HG02938 (cell line): ENCODE data around the gene TXNIP.

Source experiments
- ATAC-seq: cut with Tn5 transposase; IDR thresholded peaks from one replicate; pipeline ENCODE4 v1.9.1; 2021; ENCODE audit warnings: mild to moderate bottlenecking, moderate library complexity; ENCODE audit not compliant: unreplicated experiment

TXNIP gene

DNA sequence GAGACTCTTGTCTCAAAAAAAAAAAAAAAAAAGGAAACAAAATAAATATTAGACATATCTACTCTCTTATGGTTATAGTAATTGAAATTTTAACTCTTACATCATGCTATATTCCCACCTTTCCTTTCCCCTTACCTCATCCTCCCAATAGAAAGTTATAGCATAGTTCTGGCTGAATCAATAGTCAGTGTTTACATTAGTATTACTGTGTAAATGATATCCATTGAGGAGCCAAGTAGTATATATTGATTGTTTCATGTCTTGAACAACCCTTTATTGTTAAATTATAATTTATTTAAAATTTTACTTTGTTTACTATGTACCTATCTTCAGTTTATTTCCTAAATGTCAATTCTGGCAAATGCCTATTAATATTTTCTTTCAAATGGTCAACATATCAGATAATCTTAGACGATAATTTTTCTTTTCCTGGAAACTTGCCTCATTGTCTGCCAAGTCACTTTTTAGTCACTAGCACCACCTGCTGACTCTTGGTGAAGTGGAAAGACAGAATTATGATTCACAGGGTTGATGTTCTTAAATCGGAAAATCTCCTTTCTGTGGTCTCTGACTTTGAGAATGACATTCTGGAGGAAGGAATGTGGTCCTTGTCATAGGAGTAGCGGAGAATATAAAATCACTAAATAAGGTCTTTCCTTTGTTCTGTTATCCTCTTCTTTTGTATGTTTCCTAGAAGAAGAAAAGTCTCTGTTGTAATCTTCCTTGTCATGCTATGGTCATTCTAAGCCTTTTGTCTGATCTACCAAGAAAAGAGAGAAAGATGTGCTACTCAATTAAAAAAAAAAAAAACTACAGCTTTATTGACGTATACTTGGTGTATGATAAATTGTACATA is 16.6 kb upstream of the TXNIP start:
- no peak for ATAC-seq

- no peak for ATAC-seq
Observed at GRCh38 chr1:146010126-146010738, 13.9 kb upstream of the TXNIP start.

DNA sequence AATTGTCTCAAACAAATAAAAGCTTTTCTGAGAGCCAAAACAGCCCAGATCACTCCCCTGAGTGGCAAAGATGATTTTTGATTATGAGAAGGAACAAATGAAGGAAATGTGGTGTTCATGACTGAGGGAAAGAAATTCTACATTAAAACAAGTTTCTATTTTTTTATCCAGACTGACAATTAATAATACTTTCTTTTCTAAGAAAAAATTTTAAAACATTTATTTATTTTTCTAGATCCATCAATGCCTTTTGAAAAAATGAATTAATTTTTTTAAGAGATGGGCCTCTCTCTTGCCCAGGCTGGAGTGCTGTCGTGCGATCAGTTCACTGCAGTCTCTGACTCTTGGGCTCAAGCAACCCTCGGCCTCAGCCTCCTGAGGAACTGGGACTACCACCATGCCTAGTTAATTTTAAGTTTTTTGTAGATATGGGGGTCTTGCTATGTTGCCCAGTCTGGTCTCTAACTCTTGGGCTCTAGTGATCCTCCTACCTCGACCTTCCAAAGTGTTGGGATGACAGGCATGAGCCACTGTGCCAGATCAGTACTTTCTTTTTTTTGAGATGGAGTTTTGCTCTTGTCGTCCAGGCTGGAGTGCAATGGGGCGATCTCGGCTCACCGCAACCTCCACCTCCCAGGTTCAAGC is 11.2 kb upstream of the TXNIP start:
- no peak for ATAC-seq

GRCh38 chr1:146001709-146002108 is 5.3 kb upstream of the TXNIP start:
- ATAC-seq: no peak

DNA sequence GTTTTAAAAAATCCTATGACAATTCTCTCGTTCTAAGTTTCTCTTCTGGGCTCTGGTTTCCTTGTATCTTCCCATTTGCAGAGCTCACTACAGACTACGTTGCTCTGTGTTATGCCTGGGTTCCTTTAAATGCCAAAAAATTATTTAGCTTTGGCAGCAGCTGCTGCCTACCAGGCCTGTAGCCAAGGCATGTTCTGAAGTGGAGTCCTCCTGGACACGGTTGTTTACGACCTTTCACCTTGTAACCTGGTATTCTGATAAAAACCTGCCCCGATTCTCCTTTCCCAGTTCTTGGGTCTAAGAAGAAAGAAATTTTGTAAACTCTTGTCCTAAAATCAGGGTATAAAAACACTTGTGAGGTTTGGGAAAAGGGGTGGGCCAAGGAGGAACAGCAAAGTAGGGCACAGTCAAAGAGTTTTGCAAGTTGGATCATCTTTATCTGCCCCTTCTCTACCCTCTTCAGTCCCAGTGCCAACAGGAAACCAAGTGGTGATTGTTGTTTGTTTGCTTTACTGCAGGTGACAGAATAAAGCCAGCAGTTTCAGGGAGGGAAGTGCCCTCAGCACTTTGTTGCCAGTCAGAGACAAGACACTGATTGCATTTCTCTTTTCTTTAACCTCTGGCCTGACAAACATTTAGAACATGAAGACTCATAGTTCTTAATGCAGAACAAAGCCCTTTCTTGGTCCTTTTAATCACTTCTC is 3.1 kb upstream of the TXNIP start:
- no peak for ATAC-seq

DNA sequence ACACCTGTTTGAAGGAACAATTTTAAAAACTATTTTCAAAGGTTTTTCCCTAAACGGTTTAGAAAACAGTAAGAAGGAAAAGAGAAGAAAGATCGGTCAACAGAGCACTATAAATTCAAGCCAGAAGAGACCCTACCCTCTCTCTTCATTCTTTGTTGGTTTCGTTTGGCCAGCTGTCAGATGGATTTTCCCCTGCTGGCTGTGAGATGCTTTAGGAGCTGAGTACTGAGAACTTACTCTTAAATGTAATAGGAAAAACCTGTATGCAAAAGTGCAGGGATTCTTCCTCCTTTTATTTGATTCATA is 1.3 kb upstream of the TXNIP start:
- no peak for ATAC-seq

DNA sequence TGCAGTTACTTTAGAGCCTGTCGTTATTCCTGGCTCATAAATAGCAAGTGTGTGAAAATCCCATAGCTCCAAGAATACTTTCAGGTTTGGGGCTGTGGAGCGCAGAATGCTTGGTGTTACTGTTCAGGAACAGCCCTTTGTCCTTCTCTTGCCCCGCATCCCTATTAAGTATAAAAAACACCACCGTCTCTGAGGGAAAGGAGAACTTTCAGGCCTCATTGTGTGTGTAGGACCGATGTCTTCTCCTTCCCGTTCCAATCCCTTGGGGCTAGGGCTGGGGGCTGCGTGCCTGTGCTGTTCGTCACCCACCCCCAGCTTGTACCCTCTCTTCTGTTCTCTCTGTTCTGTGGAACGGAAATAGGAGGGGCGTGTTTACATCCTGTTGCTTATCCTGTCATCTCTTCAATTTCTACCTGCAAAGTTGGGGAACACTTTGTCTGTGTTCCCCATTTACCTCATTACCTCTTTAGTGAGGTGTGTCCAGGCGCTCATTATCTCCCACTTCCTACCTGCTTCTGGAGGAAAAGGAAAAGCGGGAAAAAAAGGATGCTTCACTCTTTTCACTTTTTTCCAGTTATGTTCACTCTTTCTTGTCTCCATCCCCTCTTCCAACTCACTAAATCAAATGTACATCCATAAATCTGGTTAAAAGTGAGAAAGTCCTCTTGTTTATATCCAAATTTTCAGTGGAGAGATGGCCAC is 788 bp upstream of the TXNIP start:
- peak; percentile 34 for ATAC-seq

DNA sequence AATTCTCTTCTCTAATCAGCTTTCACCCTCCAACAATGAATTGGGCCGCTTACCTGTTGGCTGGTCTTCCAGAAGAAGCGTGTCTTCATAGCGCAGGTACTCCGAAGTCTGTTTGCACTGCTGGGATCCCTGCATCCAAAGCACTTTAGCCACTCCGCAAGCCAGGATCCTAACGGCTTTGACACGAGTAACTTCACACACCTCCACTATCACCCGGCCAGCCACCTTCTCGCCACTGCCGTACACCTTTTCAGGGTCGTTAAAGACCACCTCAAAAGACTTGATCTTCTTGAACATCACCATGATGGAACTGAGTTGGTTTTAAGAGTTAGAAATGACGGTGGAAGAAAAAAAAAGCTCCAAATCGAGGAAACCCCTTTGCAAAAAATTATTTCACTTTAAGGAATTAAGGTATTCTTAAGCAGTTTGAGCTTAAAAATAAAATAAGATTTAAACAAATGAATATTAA is 381 bp downstream of the TXNIP start:
- ATAC-seq: no peak

DNA sequence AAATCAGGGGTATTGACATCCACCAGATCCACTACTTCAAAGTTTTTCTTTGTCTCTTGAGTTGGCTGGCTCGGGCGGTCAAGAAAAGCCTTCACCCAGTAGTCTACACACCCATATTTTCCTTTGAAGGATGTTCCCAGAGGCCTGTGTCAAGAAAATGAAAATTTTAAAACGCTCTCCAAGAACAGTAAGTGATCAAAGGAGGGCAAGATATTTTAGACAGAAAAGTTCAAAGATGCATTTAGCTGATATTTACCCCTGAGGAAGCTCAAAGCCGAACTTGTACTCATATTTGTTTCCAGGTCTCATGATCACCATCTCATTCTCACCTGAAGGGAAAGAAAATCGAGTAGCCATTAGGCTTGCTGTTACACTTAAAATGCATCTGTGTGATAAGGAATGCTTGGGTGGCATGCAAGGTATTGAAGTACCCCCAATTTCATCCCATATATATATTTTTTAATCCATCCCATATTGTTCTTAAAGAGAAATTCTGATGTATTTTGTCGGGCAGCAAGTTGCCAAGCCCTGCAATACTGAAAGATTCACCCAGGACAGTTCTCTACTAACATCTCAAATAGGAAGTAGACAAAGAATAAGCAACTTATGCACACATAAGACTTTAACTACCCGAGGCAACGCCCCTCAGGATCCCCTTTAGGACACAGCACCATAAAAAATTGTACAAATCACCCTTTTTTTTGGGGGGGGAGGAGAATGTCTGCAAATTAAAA is 1.1 kb downstream of the TXNIP start:
- no peak for ATAC-seq

DNA sequence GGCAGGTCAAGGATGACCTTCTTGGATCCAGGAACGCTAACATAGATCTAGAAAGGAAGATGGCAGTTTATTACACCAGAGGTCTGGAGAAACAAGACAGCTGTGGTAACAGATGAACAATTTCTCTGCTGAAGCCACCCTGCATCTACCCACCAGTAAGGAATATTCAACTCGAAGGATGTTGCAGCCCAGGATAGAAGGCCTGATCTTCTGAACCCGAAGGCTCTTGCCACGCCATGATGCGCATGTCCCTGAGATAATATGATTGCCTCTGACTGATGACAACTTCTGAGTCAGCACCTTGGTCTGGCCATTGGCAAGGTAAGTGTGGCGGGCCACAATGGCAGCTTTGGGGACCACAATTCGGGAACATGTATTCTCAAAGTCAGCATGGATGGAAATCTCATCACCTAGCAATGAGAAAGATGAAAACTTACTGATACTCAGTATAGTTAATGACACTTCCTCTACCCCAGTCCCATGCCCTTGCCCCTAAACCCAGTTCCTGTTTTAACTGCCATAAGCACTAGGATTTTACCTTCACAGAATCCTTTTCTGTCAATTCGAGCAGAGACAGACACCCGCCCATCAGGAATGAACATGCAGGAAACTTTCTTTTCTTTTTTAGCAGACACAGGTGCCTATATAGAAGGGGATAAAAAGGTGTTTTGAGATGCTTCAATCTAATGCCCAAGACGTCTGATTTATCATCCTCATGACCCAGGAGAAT is 1.8 kb downstream of the TXNIP start:
- ATAC-seq: no peak

DNA sequence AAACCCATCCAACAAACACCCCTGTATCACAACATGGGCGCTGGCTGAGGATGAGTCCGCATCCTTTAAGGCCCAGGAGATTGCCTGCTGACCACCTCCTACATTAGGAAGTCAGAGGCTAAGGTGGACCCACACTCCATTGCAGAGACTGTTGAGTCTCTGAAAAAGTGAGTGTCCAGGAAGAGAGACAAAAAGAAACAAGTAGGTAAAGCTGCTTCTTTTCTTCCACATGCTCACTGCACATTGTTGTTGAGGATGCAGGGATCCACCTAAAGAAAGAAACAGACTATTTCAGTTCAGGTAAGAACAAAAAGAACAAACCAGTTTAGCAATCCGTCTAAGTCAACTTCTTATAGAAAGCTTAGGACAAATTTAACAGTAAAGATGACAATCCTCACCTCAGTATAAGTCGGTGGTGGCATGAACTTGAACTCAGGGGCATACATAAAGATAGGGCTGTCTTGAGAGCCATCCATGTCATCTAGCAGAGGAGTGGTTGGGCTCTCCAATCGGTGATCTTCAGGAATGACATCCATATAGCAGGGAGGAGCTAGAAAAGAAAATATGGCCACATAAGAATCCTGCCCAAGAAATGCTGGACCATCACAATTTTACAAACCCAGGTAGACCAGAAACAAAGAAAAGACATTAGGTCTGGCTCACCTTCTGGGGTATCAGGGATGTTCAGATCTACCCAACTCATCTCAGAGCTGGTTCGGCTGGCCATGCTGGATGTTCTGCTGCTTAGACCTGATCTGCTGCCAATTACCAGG is 2.6 kb downstream of the TXNIP start:
- no peak for ATAC-seq

DNA sequence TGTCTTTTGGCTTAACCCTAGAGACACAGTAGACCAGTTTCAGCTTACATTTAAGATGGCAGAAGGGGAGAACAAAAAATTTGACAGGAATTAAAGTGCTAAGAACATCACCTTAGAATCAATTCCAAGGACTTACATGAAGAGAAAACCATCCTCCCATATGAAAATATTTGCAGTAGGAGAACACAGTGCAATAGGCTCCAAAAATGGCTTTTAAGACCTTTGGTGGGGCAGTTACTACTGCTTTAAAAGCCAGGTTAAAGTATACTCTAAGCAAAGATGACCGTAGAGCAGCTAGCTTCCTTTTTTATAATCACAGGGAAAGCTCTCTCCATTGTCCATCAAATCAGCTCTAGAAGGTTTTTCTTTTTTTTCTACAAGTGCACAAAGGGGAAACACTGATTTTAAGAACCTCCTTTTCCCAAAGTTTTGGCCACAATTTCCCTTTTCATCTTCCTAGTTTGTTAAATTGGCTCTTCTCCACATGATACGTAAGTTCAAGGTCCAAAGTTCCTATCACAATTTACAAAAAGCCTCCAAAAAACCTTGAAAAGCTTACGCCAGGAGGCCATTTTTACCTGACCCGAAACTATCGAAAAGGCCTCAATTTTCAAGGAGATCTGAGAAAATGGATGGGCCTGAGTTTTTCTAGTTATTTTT is 3.3 kb downstream of the TXNIP start:
- no peak for ATAC-seq

DNA sequence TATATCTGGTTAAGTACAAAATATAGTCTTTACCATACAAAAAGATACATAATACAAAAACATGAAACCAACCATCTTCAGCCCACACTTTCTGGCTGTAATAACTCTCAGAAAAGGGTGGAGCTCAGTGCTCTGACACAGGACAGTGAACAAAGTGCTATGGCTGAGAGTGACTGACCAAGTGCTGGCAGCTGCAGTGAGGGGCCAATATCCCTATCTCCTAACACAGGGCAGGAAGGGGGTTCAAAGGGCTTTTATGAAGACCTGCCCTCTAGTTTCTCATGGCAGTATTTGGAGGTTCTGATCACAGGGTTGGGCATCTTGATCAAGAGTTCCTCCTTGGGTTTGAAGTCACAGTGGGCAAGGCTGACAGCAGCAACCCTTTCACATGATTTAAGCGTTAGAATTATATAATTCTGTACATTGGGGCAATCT is 3.9 kb downstream of the TXNIP start:
- no peak for ATAC-seq

DNA sequence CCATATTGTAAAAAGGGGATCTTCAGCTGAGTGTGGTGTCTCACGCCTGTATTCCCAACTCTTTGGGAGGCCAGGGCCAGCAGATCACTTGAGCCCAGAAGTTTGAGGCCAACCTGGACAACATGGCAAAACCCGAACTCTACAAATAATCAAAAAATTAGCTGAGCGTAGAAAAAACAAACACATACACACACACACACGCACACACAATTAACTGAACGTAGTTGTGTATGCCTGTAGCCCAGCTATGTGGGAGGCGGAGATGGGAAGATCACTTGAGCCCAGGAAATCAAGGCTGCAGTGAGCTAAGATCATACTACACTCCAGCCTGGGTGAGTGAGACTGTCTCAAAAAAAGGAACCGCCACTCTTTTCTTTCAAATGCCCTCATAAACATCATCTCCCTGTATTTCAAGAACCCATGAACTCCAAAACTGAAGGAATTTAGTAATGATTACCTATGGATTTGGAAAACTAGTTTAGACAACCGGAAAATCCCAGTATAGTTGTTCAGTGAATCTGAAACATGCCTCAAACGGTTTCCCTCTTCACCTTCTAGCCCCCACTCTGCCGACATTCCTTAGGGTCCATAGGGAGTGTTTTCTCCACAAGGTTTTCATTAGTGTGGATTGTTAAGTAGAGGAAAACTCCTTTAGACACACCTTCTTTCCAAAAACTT is 4.5 kb downstream of the TXNIP start:
- ATAC-seq: no peak

DNA sequence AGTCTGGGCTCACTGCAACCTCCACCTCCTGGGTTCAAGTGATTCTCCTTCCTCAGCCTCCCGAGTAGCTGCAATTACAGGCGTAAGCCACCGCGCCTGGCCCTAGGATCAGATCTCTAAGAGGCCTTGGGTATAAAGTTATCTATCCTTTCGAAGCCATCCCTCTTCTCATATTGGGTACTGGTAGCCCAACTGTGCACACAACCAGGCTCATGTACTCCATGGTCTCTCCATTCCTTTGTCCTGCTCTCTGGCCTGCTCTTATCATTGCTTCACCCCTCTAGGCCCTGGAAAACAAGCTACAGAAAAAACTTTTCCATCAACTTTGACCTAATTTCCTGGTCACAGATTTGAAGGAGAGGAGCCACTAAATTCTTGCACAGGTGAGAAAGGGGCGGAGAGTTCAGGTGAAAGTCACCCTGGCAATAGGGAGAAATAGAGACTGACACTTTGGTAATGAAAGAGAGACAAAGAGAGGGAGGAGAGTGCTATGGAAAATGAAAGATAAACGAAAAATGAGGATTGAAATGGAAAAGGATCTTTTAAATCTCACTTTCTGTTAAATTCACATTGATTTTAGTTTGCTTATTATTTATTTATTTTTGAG is 6.0 kb downstream of the TXNIP start:
- no peak for ATAC-seq

DNA sequence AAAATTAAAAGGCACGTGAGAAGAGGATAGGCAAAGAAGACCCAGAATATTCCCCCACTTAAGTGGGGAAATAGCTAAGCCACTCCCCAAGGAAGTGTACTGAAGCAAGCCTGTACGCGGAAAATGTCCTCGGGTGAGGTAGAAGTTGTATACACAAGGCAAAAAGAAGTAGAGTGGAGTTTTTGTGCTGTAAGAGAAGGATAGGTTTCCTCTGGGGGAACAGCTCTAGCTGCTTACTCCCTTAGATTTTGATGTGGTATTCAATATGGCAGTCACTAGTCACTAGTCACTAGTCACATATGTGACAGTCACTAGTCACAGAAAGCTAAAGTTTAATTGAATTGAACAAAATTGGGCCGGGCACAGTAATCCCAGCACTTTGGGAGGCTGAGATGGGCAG is 7.6 kb downstream of the TXNIP start:
- ATAC-seq: no peak

GRCh38 chr1:145987926-145988325 is 8.5 kb downstream of the TXNIP start:
- ATAC-seq: no peak
